HUES48 (cell line): ENCODE results near the gene C11orf71.

Experiments
- H3K27ac ChIP-seq: one replicate; pipeline ENCODE4 v1.7.0; 2013; ENCODE audit warnings: low read depth, low read length, inconsistent platforms
- H3K27me3 ChIP-seq: 2 replicates; pipeline ENCODE4 v1.6.1; 2013; ENCODE audit warnings: mild to moderate bottlenecking, low read length; ENCODE audit not compliant: control insufficient read depth, insufficient read depth
- H3K36me3 ChIP-seq: 2 replicates; pipeline ENCODE4 v1.6.1; 2013; ENCODE audit warnings: low read length; ENCODE audit not compliant: control insufficient read depth, insufficient read depth
- H3K4me1 ChIP-seq: 2 replicates; pipeline ENCODE4 v1.6.1; 2013; ENCODE audit warnings: mild to moderate bottlenecking, low read length; ENCODE audit not compliant: control insufficient read depth, insufficient read depth
- H3K4me3 ChIP-seq: 2 replicates; pipeline ENCODE4 v1.5.1; 2013; ENCODE audit warnings: mild to moderate bottlenecking, low read depth, low read length
- H3K9ac ChIP-seq: 2 replicates; pipeline ENCODE4 v1.6.1; 2013; ENCODE audit warnings: mild to moderate bottlenecking, low read depth, low read length, moderate library complexity
- H3K9me3 ChIP-seq: 2 replicates; pipeline ENCODE4 v1.6.1; 2013; ENCODE audit warnings: low read length; ENCODE audit not compliant: control insufficient read depth, insufficient read depth

Gene C11orf71

DNA sequence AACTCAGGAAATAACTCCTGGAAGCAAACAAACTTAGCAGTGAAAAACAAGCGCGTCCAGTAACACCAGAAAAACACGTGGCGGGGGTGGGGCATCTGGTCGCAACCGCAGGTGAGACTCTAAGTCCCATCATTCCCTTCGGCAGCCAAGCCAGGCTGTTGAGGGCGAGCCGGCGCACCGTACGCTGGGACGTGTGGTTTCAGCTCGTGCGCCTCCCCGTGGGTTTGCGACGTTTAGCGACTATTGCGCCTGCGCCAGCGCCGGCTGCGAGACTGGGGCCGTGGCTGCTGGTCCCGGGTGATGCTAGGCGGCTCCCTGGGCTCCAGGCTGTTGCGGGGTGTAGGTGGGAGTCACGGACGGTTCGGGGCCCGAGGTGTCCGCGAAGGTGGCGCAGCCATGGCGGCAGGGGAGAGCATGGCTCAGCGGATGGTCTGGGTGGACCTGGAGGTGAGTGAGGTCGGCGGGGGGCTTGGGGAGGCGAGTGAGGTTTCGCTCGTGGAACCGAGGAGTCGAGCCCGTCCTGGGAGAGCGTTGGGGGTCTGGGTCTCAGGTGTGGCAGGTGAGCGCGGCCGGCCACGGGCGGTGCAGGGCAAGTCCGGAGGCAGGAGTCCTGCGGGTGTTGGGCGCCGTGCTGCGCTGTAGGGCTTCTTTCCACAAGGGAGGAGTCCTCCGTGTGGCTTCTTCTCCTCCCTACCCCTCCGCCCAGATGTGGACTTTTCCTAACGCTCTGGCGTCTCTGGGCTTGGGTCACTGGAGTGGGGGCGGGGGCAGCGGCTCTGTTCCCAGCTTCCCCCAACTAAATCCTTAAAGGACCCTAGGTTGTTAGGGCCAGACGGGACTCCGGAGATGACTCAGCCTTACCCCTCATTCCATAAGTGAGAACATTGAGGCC lies 39.2 kb upstream of the C11orf71 start, which contains the start of gene REXO2:
Gene REXO2, plus strand, starts transcription at position 239 of the 892 bp plus-strand sequence. Its CDS starts 62 bp downstream, at position 301.
- Histone ChIP-seq H3K4me1 (peaks cover 37% of the 10 kb centered on the region), H3K27me3 (no peaks in the 10 kb centered on the region), H3K9ac (peak within 1 kb of the TSS; percentile 90), H3K4me3 (peak within 1 kb of the TSS; percentile 98), H3K9me3 (no peaks in the 10 kb centered on the region), H3K36me3 (peaks cover 27% of the 10 kb centered on the region), H3K27ac (peak within 1 kb of the TSS; percentile 89)

DNA sequence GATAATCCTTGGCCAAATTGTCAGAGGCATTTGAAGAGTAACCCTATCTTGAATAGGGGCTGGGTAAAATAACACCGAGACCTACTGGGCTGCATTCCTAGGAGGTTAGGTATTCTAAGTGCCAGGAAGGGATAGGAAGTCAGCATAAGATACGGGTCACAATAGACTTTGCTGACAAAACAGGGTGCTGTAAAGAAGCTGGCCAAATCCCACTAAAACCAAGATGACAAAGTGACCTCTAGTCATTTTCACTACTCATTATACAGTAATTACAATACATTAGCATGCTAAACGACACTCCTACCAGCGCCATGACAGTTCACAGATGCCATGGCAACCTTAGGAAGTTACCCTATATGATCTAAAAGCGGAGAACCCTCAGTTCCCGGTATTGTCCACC lies 38.0 kb upstream of the C11orf71 start:
- Histone ChIP-seq H3K4me3 (peak overlapping the region; percentile 98), H3K27ac (peak overlapping the region; percentile 89), H3K36me3 (peaks cover 16% of the 10 kb centered on the region), H3K27me3 (no peaks in the 10 kb centered on the region), H3K9ac (0 out of 2 replicates have a peak overlapping the region, but pooled peaks have one; percentile 32), H3K9me3 (no peaks in the 10 kb centered on the region), H3K4me1 (peaks cover 32% of the 10 kb centered on the region)

DNA sequence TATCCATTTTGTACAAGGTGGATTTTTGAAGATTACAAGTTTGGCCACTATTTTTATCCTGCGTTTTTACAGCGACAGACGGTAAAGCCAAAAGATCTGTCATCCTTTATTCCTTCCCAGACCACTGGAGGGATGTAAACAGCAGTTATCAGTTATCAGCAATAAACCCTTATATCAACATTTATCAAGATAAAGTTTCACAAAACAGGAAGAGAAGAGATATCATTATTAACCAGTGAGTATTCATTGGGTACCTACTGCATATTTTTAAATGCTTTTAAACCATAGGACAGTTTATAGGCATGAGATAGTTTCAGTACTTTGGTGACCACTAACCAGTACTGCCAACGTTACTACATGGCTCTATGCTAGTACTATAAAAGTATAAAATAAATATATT lies 33.1 kb upstream of the C11orf71 start:
- no peak overlapping the region for H3K27ac ChIP-seq
- H3K9me3 ChIP-seq, result no peaks in the 10 kb centered on the region
- no peak overlapping the region for H3K4me3 ChIP-seq
- H3K27me3 ChIP-seq, result no peaks in the 10 kb centered on the region
- no peak overlapping the region for H3K9ac ChIP-seq
- H3K4me1 ChIP-seq, result peaks cover 11% of the 10 kb centered on the region
- H3K36me3 ChIP-seq, result no peaks in the 10 kb centered on the region

DNA sequence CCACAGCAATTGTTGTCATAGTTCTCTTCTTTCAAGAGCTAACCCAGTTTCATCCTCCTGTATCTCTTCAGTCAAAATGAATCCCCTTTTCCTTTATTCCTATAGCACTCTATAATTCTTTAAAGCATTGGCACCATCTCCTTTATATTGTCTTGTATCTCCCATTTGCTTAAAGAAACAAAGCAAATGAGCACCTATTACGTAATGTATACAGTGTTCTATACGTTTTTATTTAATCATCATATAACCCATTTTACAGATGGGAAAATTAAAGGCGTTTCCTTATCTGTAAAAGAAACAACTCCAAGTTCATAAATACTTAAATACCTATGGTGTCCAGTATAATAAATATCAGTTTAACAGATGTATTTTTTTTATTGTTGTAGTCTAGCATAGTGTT lies 32.6 kb upstream of the C11orf71 start:
- no peaks in the 10 kb centered on the region for H3K36me3 ChIP-seq
- no peaks in the 10 kb centered on the region for H3K9me3 ChIP-seq
- no peaks in the 10 kb centered on the region for H3K27me3 ChIP-seq
- H3K9ac ChIP-seq, result no peak overlapping the region
- peaks cover 6% of the 10 kb centered on the region for H3K4me1 ChIP-seq
- no peak overlapping the region for H3K27ac ChIP-seq
- no peak overlapping the region for H3K4me3 ChIP-seq

DNA sequence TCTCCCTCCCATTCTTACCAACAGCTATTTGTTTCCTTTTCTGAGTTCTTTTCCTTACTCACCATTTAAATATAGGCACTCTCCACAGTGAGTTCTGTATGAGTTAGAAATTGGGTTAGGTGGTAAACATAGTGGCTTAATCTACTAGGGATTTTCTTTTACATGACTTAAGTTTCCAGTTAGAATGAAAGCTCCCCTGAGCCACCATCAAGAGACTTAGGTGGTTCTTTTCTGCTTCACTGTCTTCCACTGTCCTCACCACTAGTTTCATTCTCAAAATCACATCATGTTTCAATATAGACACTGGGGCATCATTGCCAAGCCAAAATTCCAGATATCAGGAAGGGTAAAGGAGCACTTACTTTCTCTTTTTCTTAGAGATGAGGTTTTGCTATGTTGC lies 30.0 kb upstream of the C11orf71 start:
- Histone ChIP-seq H3K27me3 (no peaks in the 10 kb centered on the region), H3K9me3 (no peaks in the 10 kb centered on the region), H3K4me3 (no peak overlapping the region), H3K27ac (no peak overlapping the region), H3K36me3 (no peaks in the 10 kb centered on the region), H3K4me1 (no peaks in the 10 kb centered on the region), H3K9ac (no peak overlapping the region)

DNA sequence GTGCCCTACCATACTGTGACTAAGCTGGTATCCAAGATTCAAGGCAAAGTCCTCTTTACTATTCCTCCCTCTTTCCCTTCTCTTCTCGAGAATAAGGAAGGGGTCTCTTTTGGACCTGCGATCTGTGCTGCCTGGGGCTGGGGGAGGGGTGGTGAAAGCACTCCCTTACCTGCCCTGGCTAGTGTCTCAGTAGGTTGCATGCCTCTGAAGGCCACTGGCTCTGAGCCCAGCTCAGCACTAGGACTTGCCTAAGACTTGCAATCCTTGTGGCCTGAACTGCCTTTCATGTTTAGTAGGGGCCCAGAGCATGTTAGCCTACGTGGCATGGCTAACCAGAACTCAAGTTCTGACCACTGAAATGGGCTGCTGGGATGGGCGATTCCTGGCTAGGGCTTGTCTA lies 26.0 kb upstream of the C11orf71 start:
- no peak overlapping the region for H3K27ac ChIP-seq
- H3K9ac ChIP-seq, result no peak overlapping the region
- H3K4me3 ChIP-seq, result no peak overlapping the region
- H3K9me3 ChIP-seq, result no peaks in the 10 kb centered on the region
- H3K36me3 ChIP-seq, result no peaks in the 10 kb centered on the region
- H3K27me3 ChIP-seq, result no peaks in the 10 kb centered on the region
- H3K4me1 ChIP-seq, result no peaks in the 10 kb centered on the region

DNA sequence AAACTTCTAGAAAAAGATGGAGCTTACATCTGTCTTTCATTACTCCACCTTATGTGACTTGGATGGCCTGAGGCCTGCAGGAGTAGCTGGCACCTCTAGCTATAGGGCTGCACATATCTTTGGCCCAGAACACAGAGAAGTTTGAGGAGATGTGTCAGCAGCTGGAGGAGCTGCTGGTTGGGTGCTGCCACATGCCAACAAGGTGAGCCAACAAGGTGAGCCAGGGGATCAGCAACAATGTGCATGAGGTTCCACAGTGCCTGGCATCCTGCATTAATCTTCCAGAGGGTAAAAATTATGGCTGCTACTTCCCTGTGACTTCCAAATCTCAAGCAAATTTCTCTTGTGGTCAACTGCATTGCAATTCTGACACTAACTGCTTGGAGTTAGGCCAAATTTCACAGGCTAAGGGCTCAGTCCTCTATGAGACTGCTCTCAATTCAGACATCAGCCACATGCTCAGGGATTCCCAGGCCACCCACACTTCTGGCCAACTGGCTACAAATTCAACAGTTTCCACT lies 16.2 kb upstream of the C11orf71 start:
- Histone ChIP-seq H3K36me3 (peaks cover 9% of the 10 kb centered on the region), H3K27ac (no peak overlapping the region), H3K4me3 (no peak overlapping the region), H3K27me3 (no peaks in the 10 kb centered on the region), H3K9ac (no peak overlapping the region), H3K4me1 (peaks cover 11% of the 10 kb centered on the region), H3K9me3 (no peaks in the 10 kb centered on the region)

DNA sequence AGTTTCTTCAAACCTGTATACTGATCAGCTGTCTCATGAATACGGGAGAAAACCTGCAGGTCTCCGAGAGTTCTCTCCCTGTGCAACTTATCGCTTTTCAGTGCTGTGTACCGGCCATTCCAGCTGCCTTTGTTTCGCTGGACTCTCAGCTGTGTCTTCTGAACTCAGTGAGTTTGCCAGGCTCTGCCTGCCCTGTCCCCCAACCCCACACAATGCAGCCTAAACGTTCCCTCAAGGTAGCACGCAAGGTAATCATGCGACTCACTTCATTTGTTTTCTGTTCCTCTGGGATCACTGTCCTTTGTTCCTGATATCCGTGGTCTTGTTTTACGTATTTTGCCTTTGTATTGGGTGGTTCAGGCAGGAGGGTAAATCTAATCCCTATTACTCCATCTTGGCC lies 13.6 kb upstream of the C11orf71 start:
- H3K4me1 ChIP-seq, result peaks cover 11% of the 10 kb centered on the region
- peak overlapping the region; percentile 19; the same call in 1 of the 2 replicates for H3K9ac ChIP-seq
- H3K9me3 ChIP-seq, result no peaks in the 10 kb centered on the region
- no peaks in the 10 kb centered on the region for H3K27me3 ChIP-seq
- H3K4me3 ChIP-seq, result no peak overlapping the region
- peak overlapping the region; percentile 31 for H3K27ac ChIP-seq
- H3K36me3 ChIP-seq, result peaks cover 26% of the 10 kb centered on the region

DNA sequence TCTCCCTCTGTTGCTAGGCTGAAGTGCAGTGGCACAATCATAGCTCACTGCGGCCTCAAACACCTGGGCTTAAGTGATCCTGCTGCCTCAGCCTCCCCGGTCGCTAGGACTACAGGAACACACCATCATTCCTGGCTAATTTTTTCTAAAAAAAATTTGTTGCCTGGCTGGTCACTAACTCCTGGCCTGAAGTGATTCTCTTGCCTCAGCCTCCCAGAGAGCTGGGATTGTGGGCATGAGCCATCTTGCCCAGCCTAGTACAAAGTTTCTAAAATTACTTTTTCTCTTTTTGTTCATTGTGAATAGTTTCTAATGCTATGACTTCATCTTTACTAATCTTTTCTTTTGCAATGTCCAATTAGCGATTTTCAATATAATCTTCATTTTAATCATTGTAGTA lies 12.6 kb upstream of the C11orf71 start:
- H3K9ac ChIP-seq, result no peak overlapping the region

DNA sequence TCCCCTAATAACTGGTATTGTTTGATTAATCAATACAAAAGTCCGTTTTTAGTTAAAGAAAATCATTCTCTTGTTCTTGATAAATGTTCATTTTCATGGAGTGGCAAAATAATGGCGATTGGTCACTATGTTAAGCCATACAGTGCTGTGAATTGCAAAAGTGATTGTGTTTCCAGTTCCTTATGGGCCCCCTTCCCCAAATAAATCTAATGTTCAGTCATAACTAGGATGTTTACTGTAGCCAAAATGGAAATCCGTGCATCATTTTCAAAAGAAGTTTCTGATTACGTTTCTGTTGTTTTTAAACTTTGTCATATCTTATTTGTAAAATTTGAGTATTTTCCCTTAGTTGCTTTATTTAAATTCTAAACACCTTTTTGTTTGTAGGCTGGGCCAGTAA lies 1.0 kb upstream of the C11orf71 start:
- Histone ChIP-seq H3K27ac (peak overlapping the region; percentile 99), H3K27me3 (no peaks in the 10 kb centered on the region), H3K9me3 (no peaks in the 10 kb centered on the region), H3K4me1 (peaks cover 18% of the 10 kb centered on the region), H3K4me3 (peak overlapping the region; percentile 88), H3K36me3 (peaks cover 38% of the 10 kb centered on the region), H3K9ac (peak overlapping the region; percentile 98)

More for the DNA sequence above, 12.6 kb upstream of the C11orf71 start:
- H3K9me3 ChIP-seq, result no peaks in the 10 kb centered on the region
- H3K27ac ChIP-seq, result no peak overlapping the region
- H3K4me3 ChIP-seq, result no peak overlapping the region
- peaks cover 11% of the 10 kb centered on the region for H3K4me1 ChIP-seq
- H3K27me3 ChIP-seq, result no peaks in the 10 kb centered on the region
- H3K36me3 ChIP-seq, result peaks cover 36% of the 10 kb centered on the region

DNA sequence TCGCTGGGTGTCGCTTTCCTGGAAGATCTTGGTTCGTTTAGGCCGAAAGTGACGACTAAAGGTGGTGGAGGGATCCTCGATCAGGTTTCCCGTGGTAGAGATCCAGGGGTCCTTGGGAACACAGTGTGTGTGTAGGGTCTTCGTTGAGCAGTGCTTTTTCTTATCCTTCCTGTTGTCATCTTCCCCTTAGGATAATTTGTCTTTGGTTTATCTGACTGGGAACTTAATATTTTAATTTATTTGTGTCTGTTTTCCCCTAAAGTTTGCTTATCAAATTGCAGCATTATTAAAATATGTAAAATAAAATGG lies 558 bp upstream of the C11orf71 start:
- peak overlapping the region; percentile 88 for H3K4me3 ChIP-seq
- H3K4me1 ChIP-seq, result peaks cover 23% of the 10 kb centered on the region
- peak overlapping the region; percentile 98 for H3K9ac ChIP-seq
- H3K9me3 ChIP-seq, result no peaks in the 10 kb centered on the region
- H3K27me3 ChIP-seq, result no peaks in the 10 kb centered on the region
- H3K36me3 ChIP-seq, result peaks cover 34% of the 10 kb centered on the region
- peak overlapping the region; percentile 99 for H3K27ac ChIP-seq
